Natural killer cell (primary cell): Measurements from ENCODE around the gene OTUD6A. TPM values are rescaled to one million over a fixed set of nuclear protein-coding genes. Genes with fewer than 3 reads are reported as not detected.

Experiments used
- ATAC-seq, 3 donors: fragments of 150-1000 bp in 2 of 3; fragments of 200-7000 bp in 1 of 3; cut with Tn5 transposase; 1 replicate in 1 of 3; 2 replicates in 2 of 3; pipeline ENCODE4 v1.10.0; 2021; ENCODE audit warnings: mild to moderate bottlenecking in 2 of 3, moderate library complexity in 2 of 3
- DNase-seq, 2 donors: peaks; one replicate each; pipeline versions ENCODE4 v3.0.0 to v3.0.0-alpha.2; 2013 to 2021; ENCODE audit warnings: mixed read lengths in 1 of 2
- H3K27ac ChIP-seq: one replicate; pipeline ENCODE4 v1.5.1; 2013; ENCODE audit warnings: mild to moderate bottlenecking, low read length
- H3K27me3 ChIP-seq: one replicate; pipeline ENCODE4 v1.6.1; 2013; ENCODE audit warnings: low read length; ENCODE audit not compliant: control insufficient read depth, insufficient read depth
- H3K36me3 ChIP-seq: one replicate; pipeline ENCODE4 v1.6.1; 2013; ENCODE audit warnings: low read length; ENCODE audit not compliant: control insufficient read depth, insufficient read depth
- H3K4me1 ChIP-seq: one replicate; pipeline ENCODE4 v1.6.1; 2013; ENCODE audit warnings: low read length; ENCODE audit not compliant: control insufficient read depth, insufficient read depth
- H3K4me3 ChIP-seq: one replicate; pipeline ENCODE4 v1.5.1; 2013; ENCODE audit warnings: low read length
- H3K9me3 ChIP-seq: one replicate; pipeline ENCODE4 v1.6.1; 2013; ENCODE audit warnings: low read length; ENCODE audit not compliant: control insufficient read depth, insufficient read depth
- H3K27ac Mint-ChIP-seq, 2 donors: one replicate each; pipeline ENCODE4 v1.8.0; 2022; ENCODE audit warnings: mild to moderate bottlenecking in 2 of 2, mixed read lengths in 2 of 2, moderate library complexity in 1 of 2
- H3K27me3 Mint-ChIP-seq, 2 donors: one replicate each; pipeline ENCODE4 v1.8.0; 2022; ENCODE audit warnings: low read depth in 2 of 2, mixed read lengths in 2 of 2
- H3K36me3 Mint-ChIP-seq: one replicate; pipeline ENCODE4 v1.8.0; 2022; ENCODE audit warnings: mixed read lengths
- H3K4me1 Mint-ChIP-seq, 2 donors: one replicate each; pipeline ENCODE4 v1.8.0; 2022; ENCODE audit warnings: mixed read lengths in 2 of 2
- H3K4me3 Mint-ChIP-seq: one replicate; pipeline ENCODE4 v1.8.0; 2022; ENCODE audit warnings: mild to moderate bottlenecking, moderate library complexity, mixed read lengths
- H3K9me3 Mint-ChIP-seq, 2 donors: one replicate each; pipeline ENCODE4 v1.8.0; 2022; ENCODE audit warnings: mixed read lengths in 2 of 2
- WGBS: methylation state at CpG from one replicate; pipeline ENCODE4 v1.1.7; 2013; ENCODE audit warnings: missing lambda C conversion rate; ENCODE audit not compliant: insufficient coverage; 5-methylcytosine and 5-hydroxymethylcytosine counted together
- intact Hi-C: fragments of 100-400 bp; cut with micrococcal nuclease; formaldehyde crosslinking; loops from one replicate; pipeline ENCODE4 v1.14.2; 2022
- total RNA-seq, 4 donors: library from RNA; stranded (reverse); fragments of 120-200 nt in 1 of 4; gene quantifications; one replicate each; pipeline versions ENCODE4 v1.2.3 to v1.2.4, GENCODE V29; 2013 to 2022
- TF ChIP-seq, protein P1 (sequence below): fragments of 200-600 bp; IDR thresholded peaks from one replicate; pipeline ENCODE4 v1.8.0; 2022; ENCODE audit warnings: antibody characterized with exemption

The OTUD6A gene
- total RNA-seq, 3 donors from 2014 or later (not counting 1 experiment from before 2014, with no cell fraction given), result not detected

DNA sequence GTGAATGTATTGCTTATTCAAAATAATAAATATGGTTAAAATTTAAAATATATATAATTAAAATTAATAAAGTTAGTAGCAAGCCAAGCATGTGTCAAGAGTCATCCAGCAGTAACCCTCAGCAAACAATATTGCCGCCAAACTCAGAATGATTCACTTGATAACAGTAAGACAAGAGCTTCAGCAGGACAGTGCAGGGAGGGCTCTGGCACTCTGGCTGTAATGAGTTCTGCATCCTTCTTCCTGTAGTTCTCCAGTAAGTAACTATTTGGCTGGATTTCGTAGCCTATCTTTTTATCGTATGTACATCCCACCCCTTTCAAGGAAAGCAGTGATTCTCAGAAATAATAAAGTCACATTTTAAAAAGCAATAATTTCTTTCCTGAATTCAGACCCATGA lies 17.6 kb downstream of the OTUD6A start:
- Histone ChIP-seq H3K27ac (no peak overlapping the region), H3K4me3 (no peak overlapping the region), H3K36me3 (no peaks in the 10 kb centered on the region), H3K4me1 (no peaks in the 10 kb centered on the region), H3K27me3 (no peaks in the 10 kb centered on the region), H3K9me3 (no peaks in the 10 kb centered on the region)
- no peaks in the 10 kb centered on the region for H3K9me3 Mint-ChIP-seq
- WGBS, result 100% methylated on average over 1 of the region's 3 CpGs
- TF ChIP-seq, protein P1, sequence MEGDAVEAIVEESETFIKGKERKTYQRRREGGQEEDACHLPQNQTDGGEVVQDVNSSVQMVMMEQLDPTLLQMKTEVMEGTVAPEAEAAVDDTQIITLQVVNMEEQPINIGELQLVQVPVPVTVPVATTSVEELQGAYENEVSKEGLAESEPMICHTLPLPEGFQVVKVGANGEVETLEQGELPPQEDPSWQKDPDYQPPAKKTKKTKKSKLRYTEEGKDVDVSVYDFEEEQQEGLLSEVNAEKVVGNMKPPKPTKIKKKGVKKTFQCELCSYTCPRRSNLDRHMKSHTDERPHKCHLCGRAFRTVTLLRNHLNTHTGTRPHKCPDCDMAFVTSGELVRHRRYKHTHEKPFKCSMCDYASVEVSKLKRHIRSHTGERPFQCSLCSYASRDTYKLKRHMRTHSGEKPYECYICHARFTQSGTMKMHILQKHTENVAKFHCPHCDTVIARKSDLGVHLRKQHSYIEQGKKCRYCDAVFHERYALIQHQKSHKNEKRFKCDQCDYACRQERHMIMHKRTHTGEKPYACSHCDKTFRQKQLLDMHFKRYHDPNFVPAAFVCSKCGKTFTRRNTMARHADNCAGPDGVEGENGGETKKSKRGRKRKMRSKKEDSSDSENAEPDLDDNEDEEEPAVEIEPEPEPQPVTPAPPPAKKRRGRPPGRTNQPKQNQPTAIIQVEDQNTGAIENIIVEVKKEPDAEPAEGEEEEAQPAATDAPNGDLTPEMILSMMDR, result no peak
- no peak for DNase-seq
- H3K27me3 Mint-ChIP-seq, result peaks cover 5 to 9% of the 10 kb centered on the region in 2 donors
- no peaks in the 10 kb centered on the region for H3K36me3 Mint-ChIP-seq
- H3K4me3 Mint-ChIP-seq, result no peak overlapping the region
- H3K27ac Mint-ChIP-seq, result no peak overlapping the region
- no peak for ATAC-seq
- intact Hi-C loops, result no loop called here
- no peaks in the 10 kb centered on the region for H3K4me1 Mint-ChIP-seq

DNA sequence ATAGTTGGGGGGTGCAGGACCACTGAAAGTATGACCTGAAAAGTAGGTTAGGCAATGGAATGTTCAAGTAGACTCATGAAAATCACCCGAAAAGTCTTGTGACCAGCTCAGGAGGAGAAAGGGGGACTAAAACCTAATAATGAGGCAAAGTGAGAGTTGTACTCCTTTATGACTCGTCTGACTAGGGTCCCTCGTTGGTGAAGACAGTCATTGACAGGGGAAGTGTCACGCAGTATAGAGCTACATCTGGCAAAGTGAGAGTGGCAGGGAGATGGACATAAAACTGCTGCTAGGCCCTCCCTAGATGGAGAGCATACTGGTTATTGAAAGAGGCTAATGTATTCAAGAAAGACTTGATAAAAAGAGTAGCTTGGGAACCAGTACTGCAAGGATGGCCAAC lies 20.5 kb downstream of the OTUD6A start:
- Mint-ChIP-seq H3K4me3 (no peak overlapping the region), H3K4me1 (no peaks in the 10 kb centered on the region), H3K27me3 (peaks cover 5 to 9% of the 10 kb centered on the region in 2 donors), H3K27ac (no peak overlapping the region), H3K36me3 (no peaks in the 10 kb centered on the region), H3K9me3 (no peaks in the 10 kb centered on the region)
- Histone ChIP-seq H3K36me3 (no peaks in the 10 kb centered on the region), H3K27ac (no peak overlapping the region), H3K27me3 (no peaks in the 10 kb centered on the region), H3K4me3 (no peak overlapping the region), H3K4me1 (no peaks in the 10 kb centered on the region), H3K9me3 (no peaks in the 10 kb centered on the region)
- intact Hi-C loops, result no loop called here
- ATAC-seq (no peak), DNase-seq (no peak)
- TF ChIP-seq, protein P1, result no peak
- 81% methylated on average over 4 of the region's 4 CpGs for WGBS

DNA sequence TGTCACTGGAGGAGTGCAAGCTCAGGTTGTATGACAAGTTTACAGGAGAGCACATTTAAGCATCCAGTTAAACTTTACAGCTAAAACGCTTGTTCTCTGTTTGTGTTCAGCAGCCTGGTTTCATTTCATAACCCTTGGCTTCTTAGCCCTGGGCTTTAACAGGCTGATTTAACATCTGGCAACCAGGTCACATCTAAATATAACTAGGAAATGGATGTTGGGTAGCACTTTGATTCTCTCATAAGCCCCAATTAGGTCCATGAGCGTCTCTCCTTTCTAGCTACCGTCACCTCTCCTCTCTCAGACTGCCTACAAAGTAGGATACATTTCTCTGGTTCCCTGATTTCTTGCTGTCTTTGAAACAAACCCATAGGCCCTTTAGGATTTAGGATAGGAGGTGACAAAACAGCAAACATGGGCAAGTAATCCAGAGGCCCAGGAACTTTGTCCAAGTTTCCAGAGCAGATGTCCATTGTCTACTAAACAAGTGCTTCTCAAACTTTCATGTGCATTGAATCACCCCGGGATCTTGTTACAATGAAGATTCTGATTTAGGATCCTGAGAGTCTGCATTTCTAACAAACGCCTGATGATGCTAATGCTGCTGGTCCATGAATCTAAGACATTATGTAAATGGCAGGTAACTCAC lies 22.5 kb downstream of the OTUD6A start:
- Histone ChIP-seq H3K27me3 (no peaks in the 10 kb centered on the region), H3K9me3 (no peaks in the 10 kb centered on the region), H3K27ac (no peak overlapping the region), H3K4me1 (no peaks in the 10 kb centered on the region), H3K36me3 (no peaks in the 10 kb centered on the region), H3K4me3 (no peak overlapping the region)
- no peaks in the 10 kb centered on the region for H3K4me1 Mint-ChIP-seq
- H3K36me3 Mint-ChIP-seq, result no peaks in the 10 kb centered on the region
- H3K27ac Mint-ChIP-seq, result no peak overlapping the region
- ATAC-seq, result no peak
- no peak for DNase-seq
- H3K4me3 Mint-ChIP-seq, result no peak overlapping the region
- intact Hi-C loops, result no loop called here
- WGBS, result 74% methylated on average over 5 of the region's 5 CpGs
- H3K27me3 Mint-ChIP-seq, result peaks cover 2 to 9% of the 10 kb centered on the region in 2 donors
- TF ChIP-seq, protein P1, result no peak
- no peaks in the 10 kb centered on the region for H3K9me3 Mint-ChIP-seq
